Transverse colon (tissue), 4 donors: ENCODE results near the gene PRPSAP2.

Experiments
- EP300 ChIP-seq: sonication (generic); formaldehyde crosslinking; IDR thresholded peaks from one replicate; pipeline ENCODE4 v1.6.1; 2017; ENCODE audit warnings: antibody characterized with exemption, low read depth
- POLR2A ChIP-seq: fragments of 450-650 bp; IDR thresholded peaks from one replicate; pipeline ENCODE4 v1.6.1; 2016; ENCODE audit warnings: antibody characterized with exemption, mild to moderate bottlenecking, moderate library complexity
- POLR2AphosphoS5 ChIP-seq, 3 donors: sonication (generic); formaldehyde crosslinking; IDR thresholded peaks; one replicate each; pipeline ENCODE4 v1.6.1; 2016; ENCODE audit warnings: antibody characterized with exemption in 3 of 3
- TF ChIP-seq, protein P1 (sequence below), 5 experiments: fragments of 200-600 bp in 3 of 5; fragments of 450-650 bp in 2 of 5; sonication (generic) in 3 of 5; IDR thresholded peaks; 1 replicate in 2 of 5; 2 replicates in 3 of 5; pipeline ENCODE4 v1.5.1; 2016 to 2017; ENCODE audit warnings: antibody characterized with exemption in 5 of 5, inconsistent platforms in 3 of 5, mild to moderate bottlenecking in 2 of 5, moderate library complexity in 1 of 5

DNA sequence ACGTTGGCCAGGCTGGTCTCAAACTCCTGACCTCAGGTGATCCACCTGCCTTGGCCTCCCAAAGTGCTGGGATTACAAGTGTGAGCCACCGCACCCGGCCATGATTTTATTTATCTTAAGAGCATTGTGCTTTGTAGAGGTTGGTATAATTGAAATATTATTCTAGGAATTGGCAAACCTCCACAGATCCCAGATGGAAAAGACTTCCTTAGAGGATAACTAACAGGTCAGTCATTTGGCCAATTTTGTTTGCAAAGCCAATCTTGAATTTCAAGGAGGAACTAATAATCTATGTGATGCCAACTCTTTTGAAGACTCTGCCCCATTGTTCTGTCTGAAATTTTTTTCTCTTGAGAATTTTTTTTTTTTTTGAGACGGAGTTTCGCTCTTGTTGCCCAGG is 47.3 kb downstream of the PRPSAP2 start:
- TF ChIP-seq POLR2A: no peak
- TF ChIP-seq POLR2AphosphoS5 (IDR thresholded peaks at IDR 0.05): no peak
- TF ChIP-seq, protein P1, sequence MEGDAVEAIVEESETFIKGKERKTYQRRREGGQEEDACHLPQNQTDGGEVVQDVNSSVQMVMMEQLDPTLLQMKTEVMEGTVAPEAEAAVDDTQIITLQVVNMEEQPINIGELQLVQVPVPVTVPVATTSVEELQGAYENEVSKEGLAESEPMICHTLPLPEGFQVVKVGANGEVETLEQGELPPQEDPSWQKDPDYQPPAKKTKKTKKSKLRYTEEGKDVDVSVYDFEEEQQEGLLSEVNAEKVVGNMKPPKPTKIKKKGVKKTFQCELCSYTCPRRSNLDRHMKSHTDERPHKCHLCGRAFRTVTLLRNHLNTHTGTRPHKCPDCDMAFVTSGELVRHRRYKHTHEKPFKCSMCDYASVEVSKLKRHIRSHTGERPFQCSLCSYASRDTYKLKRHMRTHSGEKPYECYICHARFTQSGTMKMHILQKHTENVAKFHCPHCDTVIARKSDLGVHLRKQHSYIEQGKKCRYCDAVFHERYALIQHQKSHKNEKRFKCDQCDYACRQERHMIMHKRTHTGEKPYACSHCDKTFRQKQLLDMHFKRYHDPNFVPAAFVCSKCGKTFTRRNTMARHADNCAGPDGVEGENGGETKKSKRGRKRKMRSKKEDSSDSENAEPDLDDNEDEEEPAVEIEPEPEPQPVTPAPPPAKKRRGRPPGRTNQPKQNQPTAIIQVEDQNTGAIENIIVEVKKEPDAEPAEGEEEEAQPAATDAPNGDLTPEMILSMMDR (IDR thresholded peaks at IDR 0.05): no peak
- no peak for TF ChIP-seq EP300
